ENCODE measurements around the gene DENND2A. TPM values are rescaled to one million over a fixed set of nuclear protein-coding genes. Genes with fewer than 3 reads are reported as not detected.
A peak's percentile ranks its signal among the peaks of the same experiment; 100 is the strongest.
"Not testable (repeated sequence)": the region's sequence is repeated elsewhere in the genome, so short reads cannot be mapped to it uniquely, and the experiment has no call there.

Gene DENND2A
- total RNA-seq, 1 donor from 2014 or later, result 14.9 TPM

DNA sequence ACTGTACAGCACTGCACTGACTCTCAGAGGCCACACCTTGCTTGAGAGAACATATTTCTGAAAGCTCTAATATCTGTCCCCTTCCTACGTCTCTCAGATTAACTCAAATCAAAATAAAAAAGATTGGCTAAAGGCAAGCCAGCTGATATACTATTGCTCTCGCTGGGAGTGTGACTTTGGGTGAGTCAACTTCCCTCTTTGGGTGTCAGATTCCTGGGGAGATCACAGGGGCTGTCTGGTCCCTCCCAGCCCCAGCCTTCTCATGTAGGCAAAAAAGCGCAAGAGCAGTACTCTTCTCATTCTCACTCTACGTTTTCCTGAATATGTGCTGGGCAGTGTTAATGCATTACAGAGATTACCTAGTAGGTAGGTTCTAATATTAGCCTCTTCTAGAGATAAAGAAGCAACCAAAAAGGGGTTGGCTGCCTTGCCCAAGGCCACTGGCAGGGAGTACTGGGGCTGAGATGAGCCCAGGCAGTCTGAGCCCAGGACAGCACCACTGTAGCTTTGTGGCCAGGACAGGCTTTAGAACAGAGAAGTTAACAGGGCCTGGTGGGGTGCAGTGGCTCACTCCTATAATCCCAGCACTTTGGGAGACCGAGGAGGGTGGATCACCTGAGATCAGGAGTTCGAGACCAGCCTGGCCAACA, 9.1 kb upstream of the DENND2A start:
- no peak for DNase-seq (ENCODE audit: low spot score)

DNA sequence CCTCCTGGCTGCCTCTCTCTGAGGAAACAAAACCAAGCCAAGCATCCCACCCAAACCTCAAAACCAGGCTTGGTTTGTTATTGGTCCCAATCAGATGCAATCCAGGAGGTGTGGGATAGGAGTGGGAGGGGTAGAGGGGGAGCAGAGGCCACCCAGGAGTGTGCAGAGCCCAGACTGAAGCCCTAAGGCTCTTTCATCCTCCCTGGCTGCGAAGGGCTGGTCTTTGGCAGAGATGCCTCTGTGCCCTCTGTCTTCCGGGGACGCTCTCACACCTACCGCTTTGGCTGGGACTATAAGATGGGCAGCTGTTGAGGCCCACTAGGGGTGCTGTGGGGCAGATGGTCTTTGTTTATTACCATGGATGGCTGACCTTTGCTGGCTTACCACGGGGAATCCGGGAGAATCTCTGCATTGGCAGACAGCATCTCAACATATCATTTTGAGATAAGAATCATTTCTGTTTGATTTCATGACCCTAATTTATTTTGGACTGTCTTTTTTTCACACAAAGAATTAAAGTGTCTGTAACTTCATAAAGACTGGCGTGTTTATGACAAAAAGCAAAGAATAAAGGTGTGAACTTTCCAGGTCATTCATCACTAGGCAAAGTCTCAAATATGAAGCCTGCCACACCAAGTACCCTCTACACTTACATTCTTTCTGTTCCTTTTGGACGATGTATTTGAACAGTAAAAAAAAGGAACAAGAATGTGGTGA, 6.5 kb upstream of the DENND2A start:
- DNase-seq (ENCODE audit: low spot score), result no peak

- no peak for DNase-seq (ENCODE audit: low spot score)
Measured at GRCh38 chr7:140645166-140645900, 4.7 kb upstream of the DENND2A start.

GRCh38 chr7:140644761-140645160, 4.1 kb upstream of the DENND2A start:
- not testable (repeated sequence) for DNase-seq (ENCODE audit: low spot score)

DNA sequence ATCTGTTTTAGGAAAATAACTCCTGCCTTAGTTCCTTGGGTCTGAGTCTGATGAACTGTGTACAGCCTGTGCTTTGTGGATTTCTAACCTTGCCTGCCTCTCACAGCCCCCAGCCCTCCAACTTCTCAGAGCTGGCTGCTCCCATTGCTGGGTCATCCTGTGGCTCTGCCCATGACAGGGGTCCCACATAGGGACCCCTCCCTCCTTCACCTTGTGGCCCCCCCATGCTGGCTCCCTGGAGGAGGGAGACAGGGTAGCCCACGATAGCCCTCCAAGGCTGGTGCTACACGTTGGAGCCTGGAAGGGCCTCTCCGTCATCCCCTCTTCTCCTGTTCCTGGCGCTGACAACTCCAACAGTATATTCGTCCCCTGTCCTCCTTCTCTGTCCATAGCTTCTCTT, 2.8 kb upstream of the DENND2A start:
- no peak for DNase-seq (ENCODE audit: low spot score)

DNA sequence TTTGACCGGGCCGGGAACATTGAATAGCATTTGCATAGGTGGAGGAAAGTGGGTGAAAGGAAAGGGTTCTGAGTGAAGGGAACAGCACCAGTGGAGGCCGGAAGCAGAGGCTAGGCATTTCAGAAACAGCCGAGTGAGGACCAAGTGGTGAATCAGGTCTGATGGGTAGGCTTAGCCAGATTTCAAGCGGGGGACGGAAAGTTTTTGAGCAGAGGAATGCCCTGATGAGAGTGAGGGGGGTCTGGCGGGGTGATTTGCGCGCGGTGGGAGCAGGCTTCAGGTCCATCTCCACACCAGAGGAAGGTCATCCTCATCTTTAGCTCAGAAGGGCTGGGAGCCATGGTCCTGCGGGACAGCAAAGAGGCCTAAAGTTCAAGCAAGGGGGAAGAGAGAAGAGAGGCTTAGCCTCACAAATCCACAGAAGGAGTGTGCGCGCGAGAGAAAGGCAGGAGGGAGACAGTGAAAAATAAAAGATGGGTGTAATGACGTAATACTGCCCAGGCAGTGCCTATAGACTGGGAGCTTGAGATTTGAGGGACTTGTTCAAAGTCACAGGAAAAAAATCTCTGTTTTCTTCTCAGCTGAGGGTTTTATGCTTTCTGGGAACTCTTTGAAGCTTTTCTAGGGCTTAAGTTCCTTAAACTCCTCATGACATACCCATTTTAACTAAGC, 1.0 kb upstream of the DENND2A start:
- DNase-seq (ENCODE audit: low spot score), result no peak

- DNase-seq (ENCODE audit: low spot score), result no peak
Measured at GRCh38 chr7:140640060-140640637, 464 bp downstream of the DENND2A start.

DNA sequence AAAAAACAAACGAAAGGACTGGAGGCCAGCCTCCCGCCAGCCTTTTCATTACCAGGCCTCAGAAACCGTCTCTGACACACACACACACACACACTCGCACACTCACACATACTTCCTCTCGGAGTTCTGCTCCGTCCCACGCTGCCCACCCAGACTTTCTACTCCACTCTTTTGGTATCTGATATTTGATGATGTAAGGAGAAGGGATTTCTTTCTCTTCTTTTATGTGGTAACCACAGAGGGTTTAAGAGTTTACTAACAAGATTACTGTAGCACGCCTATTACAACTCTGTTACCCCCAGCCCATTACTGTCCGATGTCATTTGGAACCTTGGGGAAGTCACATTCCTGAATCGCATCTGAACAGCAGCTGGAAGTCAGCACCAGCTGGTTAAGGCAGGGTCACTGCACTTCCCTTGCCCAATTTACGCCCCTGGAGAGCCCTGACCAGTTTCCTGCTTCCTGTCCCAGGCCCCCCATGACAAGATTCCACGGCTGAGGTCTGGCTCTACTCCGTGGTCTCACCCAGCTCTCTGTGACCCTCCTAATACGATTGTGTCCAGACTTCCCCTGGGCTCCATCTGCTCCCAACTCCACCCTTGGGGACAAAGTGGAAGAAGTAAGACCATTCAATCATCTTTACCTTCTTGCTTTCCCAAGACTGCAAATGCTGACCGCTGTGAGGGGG, 1.1 kb downstream of the DENND2A start:
- no peak for DNase-seq (ENCODE audit: low spot score)

DNA sequence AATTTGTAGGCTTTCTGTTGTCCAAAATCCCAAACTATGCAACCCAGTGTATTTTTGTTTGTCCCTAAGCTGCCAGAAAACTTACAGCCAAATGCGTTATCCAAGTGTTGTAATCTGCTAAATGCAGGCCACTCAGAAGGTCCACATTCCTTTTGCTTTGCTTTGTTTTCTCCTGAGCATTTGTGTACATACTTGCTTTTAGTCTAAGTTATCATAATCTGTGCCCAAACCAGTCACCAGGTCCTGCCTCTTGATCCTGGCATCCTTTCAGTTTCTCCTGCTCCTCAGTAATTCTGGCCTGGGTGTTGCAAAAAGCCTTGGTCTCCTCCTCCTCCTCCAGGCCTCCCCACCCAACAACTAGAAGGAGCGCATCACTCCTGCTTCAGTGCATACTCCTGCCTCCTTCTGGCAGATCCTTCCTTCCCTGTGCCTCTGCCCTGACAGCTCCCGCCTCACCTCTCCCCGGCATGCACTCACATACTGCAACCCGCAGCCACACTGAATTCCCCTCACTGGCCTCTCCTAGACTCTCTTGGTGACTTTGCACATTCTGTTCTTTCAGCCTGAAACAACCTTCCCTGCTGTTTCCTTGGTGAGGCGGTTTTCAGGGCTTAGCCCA, 2.3 kb downstream of the DENND2A start:
- no peak for DNase-seq (ENCODE audit: low spot score)

DNA sequence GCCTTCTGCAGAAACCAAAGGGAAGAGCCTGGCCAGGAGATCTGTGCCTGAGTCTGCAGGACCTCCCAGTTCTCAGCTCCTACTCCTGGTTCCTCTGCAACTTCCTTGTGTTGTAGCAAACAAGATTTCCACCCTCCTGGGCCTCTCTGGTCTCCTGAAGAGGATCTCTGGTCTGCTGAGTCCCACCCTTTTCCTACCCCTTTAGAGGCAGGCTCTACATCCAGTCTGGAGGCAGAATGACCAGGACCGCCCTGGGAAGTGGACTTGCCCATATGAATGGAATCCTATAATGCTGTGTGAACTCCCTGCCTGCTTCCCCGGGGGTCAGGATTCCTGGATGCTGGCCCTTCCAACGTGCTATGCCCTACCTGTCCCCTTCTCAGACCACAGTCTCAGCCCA, 3.2 kb downstream of the DENND2A start:
- no peak for DNase-seq (ENCODE audit: low spot score)

- no peak for DNase-seq (ENCODE audit: low spot score)
Measured at GRCh38 chr7:140635816-140636215, 4.8 kb downstream of the DENND2A start.

GRCh38 chr7:140635345-140635744, 5.3 kb downstream of the DENND2A start:
- DNase-seq (ENCODE audit: low spot score), result no peak

DNA sequence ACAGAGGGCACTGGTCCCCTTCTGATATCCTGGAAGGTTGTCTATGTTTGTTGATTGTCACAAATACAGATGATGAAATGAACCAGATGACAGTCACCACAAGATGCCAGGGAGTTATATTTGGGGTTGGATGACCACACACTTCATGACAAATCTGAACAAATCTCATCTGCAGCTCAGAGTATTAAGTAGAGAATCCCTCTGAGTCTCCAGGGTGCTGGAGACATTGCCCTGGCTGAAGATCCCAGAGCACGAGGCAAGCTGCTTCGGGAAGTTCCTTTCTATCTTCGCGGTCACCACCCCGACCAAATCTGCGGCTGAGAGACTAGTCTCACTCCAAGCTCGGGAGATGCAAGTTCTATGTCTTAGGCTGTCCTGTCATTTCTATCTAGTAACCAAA, 9.0 kb downstream of the DENND2A start:
- DNase-seq (ENCODE audit: low spot score), result no peak

DNA sequence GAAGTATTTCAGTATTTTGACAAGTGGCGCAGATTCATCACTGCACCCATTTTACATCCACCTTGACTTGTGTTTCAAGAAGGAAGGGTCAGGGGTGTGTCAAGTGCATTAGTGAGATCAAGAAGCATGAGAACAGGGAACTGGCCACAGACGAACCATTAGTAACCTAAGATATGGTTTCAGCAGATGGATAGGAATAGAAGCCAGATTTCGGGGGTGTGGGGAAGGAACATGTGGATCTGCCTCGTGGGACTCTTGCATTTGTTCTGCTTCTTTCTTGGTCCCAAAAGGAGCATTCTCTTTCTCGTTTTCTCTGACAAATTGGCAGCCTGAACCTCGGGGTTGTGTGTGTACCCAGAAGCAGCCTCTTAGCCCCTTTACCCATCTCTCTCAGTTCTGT, 9.6 kb downstream of the DENND2A start:
- DNase-seq (ENCODE audit: low spot score), result no peak

GRCh38 chr7:140625908-140626868, 14.4 kb downstream of the DENND2A start:
- DNase-seq (ENCODE audit: low spot score), result peak; percentile 89

DNA sequence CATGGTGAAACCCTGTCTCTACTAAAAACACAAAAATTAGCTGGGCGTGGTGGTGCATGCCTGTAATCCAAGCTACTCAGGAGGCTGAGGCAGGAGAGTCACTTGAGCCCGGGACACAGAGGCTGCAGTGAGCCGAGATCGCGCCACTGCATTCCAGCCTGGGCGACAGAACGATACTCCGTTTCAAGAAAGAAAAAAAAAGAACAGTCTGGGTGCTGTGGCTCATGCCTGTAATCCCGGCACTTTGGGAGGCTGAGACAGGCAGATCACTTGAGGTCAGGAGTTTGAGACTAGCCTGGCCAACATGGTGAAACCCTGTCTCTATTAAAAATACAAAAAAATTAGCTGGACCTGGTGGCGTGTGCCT, 15.4 kb downstream of the DENND2A start:
- not testable (repeated sequence) for DNase-seq (ENCODE audit: low spot score)

GRCh38 chr7:140624392-140625191, 16.0 kb downstream of the DENND2A start:
- no peak for DNase-seq (ENCODE audit: low spot score)

DNA sequence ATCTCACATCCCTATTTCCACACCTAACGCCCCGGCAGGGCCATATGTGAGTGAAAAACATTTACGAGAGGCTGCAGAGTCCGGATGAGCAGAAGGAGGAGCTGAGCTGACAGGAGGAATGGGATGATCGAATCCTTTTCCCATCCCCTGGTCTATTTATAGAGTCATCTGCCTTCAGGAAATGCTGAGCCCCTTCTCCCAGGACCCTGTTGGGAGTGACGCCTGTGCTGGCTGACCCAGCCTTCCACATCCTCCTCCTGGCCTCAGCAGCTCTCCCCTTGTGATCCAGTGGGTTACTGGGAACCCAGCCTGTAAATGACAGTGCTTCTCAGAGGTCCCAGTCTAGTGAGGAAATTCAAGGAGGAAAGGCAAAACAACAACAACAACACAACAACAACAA, 16.6 kb downstream of the DENND2A start:
- no peak for DNase-seq (ENCODE audit: low spot score)

All from ureter (tissue), 1 donor.